ENCODE measurements around the gene MYO16.

MYO16 gene

DNA sequence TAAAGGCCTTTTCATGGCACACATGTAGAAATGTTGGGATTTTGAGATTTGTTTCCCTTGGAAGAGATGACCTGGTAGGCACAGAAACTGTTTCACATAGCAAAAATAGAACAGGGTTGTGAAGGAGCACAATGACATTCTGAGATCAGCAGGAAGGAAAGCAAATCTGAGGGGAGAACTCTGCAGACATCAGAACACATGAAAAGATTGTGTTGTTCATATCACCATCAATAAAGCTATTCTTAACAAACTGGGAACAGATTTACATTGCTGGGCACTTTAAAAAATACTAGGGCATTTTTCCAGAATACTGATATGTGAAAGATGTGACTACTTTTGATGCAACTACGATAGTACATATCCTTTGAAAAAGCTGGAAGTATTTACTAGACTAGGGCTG is 481.7 kb downstream of the MYO16 start:
- no peak overlapping the region for H3K27ac ChIP-seq
- TF ChIP-seq, protein P1, sequence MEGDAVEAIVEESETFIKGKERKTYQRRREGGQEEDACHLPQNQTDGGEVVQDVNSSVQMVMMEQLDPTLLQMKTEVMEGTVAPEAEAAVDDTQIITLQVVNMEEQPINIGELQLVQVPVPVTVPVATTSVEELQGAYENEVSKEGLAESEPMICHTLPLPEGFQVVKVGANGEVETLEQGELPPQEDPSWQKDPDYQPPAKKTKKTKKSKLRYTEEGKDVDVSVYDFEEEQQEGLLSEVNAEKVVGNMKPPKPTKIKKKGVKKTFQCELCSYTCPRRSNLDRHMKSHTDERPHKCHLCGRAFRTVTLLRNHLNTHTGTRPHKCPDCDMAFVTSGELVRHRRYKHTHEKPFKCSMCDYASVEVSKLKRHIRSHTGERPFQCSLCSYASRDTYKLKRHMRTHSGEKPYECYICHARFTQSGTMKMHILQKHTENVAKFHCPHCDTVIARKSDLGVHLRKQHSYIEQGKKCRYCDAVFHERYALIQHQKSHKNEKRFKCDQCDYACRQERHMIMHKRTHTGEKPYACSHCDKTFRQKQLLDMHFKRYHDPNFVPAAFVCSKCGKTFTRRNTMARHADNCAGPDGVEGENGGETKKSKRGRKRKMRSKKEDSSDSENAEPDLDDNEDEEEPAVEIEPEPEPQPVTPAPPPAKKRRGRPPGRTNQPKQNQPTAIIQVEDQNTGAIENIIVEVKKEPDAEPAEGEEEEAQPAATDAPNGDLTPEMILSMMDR (conservative IDR thresholded peaks at IDR 0.05), result no peak
- no peak for TF ChIP-seq ZFX (IDR thresholded peaks at IDR 0.05)

GRCh38 chr13:109113427-109113826 is 484.0 kb downstream of the MYO16 start:
- no peak for TF ChIP-seq ZFX (IDR thresholded peaks at IDR 0.05)
- TF ChIP-seq, protein P1 (conservative IDR thresholded peaks at IDR 0.05), result no peak
- no peak overlapping the region for H3K27ac ChIP-seq

GRCh38 chr13:109114162-109114561 is 484.8 kb downstream of the MYO16 start:
- no peak overlapping the region for H3K27ac ChIP-seq
- TF ChIP-seq, protein P1 (conservative IDR thresholded peaks at IDR 0.05), result no peak
- no peak for TF ChIP-seq ZFX (IDR thresholded peaks at IDR 0.05)

GRCh38 chr13:109114991-109115390 is 485.6 kb downstream of the MYO16 start:
- TF ChIP-seq, protein P1 (conservative IDR thresholded peaks at IDR 0.05), result no peak
- TF ChIP-seq ZFX (IDR thresholded peaks at IDR 0.05), result no peak
- no peak overlapping the region for H3K27ac ChIP-seq

DNA sequence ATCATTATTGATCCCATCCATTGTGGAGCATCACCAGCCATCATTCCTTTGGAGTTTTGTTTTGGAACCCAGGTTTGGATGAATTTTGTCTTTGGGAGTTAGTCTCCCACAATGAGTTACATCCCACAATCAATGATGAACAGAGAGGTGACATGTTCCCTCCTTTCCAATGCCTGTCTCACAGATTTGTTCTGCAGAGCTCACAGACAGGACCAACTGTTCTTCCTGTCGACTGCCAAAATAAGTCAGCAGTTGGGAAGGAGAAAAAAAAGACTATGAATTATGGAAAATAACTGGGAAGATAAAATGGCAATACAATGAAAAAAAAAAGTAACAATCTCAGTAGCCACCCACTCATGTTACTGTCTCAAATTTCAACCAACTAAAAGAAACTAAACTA is 489.1 kb downstream of the MYO16 start:
- no peak for TF ChIP-seq ZFX (IDR thresholded peaks at IDR 0.05)
- TF ChIP-seq, protein P1 (conservative IDR thresholded peaks at IDR 0.05), result no peak
- H3K27ac ChIP-seq, result no peak overlapping the region

DNA sequence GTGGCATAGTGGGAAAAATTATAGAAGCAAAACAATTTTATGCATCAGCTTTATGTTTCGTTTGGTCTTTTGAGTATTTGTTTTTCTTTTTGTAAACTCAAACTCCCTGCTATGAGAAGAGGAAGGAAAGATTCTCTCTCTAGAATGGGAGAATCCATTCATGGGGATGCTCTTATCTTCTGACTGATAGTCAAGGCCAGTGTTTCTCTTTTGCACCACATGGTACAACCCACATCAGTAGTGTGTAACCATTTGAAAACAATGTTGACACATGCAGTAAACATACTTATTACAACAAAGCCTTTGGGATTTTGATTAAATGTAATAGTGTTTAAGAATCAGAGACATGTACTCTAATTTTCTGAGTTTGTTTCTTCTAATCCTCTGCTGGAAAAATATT is 490.5 kb downstream of the MYO16 start:
- no peak overlapping the region for H3K27ac ChIP-seq
- TF ChIP-seq, protein P1 (conservative IDR thresholded peaks at IDR 0.05), result no peak
- no peak for TF ChIP-seq ZFX (IDR thresholded peaks at IDR 0.05)

DNA sequence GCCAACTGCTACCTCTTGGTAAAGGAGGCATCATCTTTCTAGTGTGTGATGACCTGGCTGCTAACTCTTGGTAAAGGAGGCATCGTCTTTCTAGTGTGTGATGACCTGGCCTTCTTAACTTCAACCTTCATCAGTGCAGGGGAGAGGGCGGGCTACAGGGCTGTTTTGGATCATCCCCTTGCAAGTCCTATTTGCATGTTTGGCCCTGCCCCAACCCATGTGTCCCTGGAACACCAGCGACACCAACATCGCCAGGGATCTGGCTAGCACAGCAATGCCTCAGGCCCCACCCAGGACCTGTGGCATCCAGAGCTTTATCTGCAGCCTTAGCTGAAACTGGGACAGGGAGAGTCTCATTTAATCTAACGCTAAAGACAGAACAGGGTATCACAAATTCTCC is 492.4 kb downstream of the MYO16 start:
- TF ChIP-seq, protein P1 (conservative IDR thresholded peaks at IDR 0.05), result no peak
- no peak for TF ChIP-seq ZFX (IDR thresholded peaks at IDR 0.05)
- no peak overlapping the region for H3K27ac ChIP-seq

Measured in C4-2B (cell line).